NCI-H1105 treated with DMSO at 0.1 percent for 48 hours (cell line): ENCODE measurements around the gene PHF21B.
"Not testable (repeated sequence)": the region's sequence is repeated elsewhere in the genome, so short reads cannot be mapped to it uniquely, and the experiment has no call there.

ENCODE experiments used
- DNase-seq: peaks from one replicate; lab custom pipeline; 2025; lab: John Stamatoyannopoulos, UW

PHF21B gene

DNA sequence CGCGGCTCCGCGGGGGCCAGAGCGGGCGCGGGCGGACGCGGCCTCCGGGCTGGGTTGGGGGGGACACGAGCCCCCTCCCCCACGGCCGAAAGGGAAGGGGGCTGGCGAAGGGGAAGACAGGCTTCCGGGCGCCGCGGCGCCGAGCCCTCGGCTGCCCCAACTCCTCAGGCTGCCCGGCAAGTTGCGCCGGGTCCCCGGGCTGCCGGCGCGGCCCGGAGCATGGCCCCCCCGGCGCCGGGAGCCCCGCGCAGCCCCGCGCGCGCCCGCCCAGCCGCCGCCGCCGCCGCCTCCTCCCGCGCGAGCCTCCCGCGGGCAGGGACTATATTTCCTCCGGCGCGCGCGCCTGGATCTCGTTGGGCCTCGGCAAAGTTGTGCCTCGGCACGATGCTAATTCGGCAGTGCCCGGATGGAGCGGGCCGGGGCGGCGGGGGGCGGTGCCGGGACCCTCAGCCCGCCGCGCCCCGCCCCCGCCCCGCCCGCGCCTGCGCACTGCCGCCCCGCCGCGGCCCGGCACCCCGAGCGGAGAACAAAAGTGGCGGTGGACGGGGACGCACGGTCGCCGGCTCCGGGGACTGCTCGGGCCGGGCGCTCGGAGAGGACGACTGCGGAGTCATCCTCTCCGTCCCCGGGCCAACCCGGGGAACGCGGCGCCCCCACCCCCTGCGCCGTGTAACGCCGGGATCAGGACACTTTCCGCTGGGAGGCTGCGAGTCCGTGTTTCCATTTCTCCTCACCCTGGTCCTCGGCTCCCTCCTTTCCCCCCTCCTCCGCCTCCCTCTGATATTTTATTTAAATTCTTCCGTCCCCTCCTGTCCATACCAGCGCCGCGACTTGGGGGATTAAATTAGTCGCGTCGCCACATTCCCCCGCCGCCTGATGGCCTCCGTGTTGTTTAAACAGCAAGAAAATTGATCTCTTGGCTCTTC, at the start of gene PHF21B:
PHF21B (minus strand) TSS at position 400 of the 926 bp plus-strand sequence. CDS start 456 bp downstream, outside the sequence.
- peak; percentile 67 for DNase-seq

DNA sequence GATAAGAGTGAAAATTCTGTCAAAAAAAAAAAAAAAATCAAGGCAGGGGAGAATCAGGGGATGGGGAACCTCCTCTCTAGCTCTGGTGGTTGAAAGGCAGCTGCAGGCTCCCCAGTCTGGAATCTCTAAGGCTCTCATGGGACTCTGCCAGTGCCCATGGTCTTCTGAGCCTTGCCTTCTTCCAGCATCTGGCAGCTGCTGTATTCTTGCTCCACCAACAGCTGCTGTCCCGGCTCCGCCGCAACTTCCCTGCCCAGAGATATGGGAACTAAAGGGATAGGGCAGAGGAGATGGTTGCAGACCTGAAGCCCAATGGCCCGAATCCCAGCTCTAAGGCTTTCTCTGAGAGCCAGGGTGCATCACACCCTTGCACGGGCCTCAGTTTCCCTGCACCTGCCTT, 49.5 kb upstream of the PHF21B start:
- no peak for DNase-seq

DNA sequence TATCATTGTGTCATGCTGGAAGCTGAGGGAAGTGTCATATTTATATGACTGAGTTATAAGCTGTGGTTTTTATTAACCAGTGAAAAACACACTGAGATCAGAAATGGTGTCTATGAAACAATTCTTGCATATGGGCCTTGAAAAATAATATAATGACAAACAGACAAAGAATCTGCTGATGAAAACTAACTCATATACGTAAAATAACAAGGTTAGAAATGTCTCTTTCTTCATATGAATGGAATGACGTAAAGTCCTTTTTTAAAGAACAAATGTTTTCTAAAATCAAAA, 48.8 kb upstream of the PHF21B start:
- no peak for DNase-seq

DNA sequence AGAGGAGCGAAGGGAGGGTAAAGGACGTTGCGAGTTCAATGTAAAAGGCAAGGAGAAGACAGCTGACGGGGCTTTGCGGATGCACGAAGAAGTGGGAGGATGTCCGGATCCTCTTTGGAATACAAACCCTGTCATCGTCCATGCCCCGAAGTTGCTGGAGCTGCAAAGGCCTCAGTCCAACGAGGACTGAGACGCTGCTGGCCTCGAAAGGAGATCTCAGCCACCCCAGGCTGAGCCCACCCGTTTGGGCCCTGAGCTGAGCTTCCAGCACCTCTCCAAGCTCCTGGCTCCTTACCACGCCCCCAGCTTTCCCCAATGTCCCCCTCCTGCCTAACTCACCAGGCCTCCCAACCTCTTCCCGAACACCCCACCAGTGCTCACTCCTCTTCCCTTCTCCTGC, 46.1 kb upstream of the PHF21B start:
- no peak for DNase-seq

DNA sequence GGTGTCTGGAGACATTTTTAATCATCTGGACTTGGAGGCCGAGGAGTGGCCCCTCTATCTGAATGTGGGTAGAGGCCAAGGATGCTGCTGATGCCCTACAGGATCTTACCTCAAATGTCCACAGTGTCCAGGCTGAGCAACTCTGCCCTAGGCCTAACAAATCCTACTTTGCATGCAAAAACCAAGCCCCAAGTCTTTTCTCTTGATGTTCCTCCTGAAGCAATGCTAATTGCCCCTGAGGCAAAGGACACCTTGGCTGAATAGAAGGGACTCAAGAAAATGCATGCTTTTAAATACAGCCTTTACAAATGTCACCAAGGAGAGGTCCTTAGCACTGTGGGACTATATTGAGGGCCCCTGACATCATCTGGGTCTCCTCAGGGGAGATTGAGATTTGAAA, 43.8 kb upstream of the PHF21B start:
- no peak for DNase-seq

DNA sequence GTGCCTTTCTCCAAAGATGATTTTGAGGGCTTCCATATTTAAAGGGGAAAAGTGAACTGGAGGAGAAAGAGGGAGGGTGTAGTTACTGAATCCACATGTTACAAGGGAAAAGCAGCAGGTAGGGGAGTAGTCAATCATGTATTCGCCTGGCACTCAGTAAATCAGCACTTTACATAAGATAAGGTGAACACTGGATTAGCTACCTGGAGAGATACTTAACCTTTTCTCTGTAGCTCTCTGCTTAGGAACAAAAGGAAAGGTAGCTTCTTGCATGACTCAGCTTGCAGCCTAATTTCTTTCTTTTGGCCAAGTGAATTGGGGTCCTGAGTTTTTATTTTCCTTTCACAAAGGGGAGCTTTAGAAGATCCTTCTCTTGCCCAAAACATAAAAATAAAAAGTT, 43.3 kb upstream of the PHF21B start:
- DNase-seq: no peak

DNA sequence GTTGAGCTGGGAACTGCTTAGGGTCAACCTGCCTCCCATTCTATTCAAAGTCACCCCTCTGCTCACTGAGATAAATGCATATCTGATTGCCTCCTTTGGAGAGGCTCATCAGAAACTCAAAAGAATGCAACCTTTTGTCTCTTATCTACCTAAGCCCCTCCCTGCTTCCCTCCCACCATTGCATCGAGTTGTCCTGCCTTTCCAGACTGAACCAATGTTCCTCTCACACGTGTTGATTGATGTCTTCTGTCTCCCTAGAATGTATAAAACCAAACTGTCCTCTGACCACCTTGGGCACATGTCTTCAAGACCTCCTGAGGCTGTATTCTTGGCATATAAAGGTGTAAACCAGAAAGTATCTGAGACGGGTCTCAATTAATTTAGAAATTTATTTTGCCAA, 42.9 kb upstream of the PHF21B start:
- DNase-seq: not testable (repeated sequence)

DNA sequence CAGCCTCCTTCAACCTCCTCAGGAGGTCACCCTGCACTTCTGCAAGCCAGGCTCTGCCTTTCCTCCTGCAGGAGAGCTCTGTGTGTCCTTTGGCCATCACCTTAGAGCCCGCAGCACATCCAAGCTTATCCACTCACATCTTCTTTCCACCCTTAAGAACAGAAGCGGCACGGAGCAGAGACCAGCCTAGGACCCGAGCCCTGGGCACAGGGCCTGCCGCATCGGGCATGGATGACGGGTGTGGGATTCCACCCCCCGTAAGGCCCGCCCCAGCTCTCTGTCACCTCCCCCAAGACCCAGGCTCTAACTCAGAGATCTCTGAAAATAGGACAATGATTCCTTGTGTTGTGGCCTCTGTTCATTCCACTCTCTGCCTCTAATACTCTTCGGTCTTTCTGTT, 42.1 kb upstream of the PHF21B start:
- no peak for DNase-seq

DNA sequence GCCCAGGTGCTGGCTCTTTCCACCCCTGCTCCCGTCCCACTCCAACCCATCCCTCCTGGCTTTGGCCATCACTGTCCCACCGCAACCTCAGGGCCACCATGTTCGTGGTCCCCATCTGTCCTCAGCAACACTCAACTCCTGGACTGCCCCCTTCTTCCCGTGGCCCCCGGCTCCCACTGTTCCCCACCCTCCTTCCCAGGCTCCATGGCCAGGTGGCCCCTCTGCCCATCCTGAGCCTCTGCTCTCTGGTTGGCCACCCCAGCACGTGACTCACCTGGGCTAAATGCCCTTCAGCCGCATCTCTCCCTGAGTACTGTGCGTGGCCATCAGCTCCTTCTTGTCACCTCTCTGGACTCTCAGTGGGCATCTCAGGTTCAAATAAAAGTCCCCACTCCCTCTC, 41.6 kb upstream of the PHF21B start:
- no peak for DNase-seq

DNA sequence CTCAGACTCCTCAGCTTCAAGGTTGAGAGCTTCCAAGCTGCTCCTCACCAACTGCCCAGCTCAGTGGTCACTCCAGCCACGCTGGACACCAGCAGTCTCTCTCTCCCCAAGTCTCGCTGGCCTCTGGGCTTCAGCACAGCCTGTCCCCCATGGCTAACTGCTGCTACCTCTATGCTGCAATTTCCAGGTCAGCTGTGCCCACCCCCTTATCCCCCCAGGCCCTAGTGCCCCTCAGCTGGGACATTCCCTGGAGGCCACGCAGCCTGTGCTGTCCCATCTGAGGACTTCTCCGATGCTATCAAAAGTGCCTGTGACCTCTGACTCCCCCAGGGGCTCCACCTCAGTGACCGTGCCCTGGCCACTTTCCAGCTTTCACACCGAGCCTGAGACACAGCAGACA, 37.5 kb upstream of the PHF21B start:
- no peak for DNase-seq

DNA sequence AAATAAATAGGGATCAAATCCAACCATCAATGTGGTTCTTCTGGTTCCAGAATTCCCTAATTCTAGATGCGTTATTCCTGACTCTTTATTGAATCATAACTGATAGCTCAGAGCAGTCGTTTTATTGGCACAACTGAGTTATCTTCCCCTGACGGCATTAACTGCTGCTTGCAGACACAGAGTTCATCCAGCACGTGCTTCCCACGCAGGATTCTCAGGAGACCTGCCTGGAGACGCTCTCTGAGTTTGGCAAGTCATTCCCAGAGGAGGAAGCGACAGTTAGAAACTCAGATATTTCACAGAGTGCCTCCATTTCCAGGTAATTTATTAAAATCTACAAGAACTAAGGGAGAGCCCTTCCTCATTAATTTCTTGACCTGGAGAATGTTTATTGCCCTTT, 35.4 kb upstream of the PHF21B start:
- DNase-seq: no peak

DNA sequence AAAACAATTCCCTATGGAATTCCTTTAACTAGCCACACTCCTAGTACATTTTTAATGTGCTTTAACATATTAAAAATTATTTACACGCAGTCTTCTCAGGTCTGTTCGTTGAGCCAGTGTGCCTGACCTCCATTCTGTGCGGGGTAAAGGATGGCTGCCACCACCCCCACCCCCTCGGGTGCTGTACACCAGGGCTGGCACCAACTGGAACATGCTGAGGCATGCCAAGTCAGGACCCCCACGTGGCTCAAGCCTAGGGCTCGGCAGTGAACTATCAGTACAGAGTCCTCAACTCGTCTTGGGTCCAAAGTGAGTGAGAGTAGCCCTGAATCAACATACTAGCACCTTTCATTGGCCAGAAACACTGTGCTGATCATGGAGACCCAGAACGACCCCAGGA, 32.5 kb upstream of the PHF21B start:
- no peak for DNase-seq

DNA sequence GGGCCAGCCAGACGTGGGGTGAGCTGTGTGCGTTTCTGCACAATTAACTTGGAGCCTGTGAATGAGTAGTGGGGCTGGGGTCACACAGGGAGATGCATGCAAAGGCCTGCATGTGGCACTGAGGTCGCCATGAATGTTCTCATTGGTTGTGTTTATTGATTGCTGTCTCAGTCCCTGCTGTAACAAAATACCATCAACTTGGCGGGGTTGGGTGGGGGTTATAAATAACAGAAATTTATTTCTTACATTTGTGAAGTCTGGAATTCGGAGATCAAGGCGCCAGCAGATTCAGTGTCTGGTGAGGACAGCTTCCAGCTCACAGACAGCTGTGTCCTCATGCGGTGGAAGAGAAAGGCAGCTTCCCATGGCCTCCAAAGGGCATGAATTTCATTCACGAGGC, 29.3 kb upstream of the PHF21B start:
- DNase-seq: no peak

DNA sequence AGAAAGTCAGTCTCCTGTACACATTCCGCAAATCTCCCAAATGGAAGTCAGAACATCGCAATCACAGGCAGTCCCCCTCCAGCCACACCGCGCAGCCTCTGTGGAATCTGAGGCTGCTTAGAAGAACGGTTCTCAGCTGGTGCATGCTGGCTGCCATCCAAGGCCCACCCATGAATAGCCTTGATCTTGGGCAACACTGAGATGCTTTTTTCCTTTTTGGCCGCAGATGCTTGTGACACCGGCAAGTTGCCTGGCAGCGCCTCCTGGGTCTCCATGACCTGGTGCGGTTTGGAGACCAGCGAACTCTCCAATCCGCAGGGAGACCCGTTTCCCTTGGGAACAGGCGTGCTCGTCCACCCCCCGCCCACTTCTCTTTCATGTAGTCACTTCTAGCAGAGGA, 26.3 kb upstream of the PHF21B start:
- DNase-seq: peak; percentile 82

DNA sequence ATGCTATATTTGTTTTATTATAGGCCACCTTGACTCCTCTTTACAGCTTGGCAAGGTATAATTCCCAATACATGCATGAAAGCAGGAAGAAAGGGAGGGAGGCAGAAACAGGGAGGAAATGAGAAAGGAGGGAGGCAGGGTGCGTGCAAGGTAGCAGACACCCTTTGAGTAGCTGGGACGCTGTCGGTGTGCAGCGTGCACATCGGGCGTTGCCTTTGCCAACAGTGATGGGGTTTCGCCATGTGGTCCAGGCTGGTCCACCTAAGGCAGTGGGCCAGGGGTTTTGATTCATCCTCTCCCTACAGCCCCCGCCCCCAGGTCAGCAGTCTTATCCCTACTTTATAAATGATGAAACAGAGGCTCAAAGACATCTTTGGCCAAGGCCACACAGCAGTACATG, 25.0 kb upstream of the PHF21B start:
- no peak for DNase-seq

DNA sequence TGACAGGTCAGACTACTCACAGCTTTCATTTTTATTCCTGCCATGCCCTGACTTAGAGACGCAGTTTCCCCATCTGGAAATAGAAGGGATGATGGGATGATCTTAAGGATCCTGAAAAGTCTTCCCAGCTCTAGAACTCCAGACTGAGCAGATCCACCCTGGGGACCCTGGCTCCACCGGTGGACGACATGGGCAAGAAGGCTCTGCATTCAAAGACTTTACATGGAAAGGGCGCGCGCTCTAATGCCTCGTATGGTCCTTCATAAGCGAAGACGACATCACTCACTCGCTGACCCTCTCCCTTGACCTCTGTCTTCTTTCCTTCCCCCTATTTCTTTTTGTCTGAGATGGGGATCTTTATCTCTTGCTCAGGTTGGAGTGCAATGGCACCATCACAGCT, 24.4 kb upstream of the PHF21B start:
- no peak for DNase-seq

DNA sequence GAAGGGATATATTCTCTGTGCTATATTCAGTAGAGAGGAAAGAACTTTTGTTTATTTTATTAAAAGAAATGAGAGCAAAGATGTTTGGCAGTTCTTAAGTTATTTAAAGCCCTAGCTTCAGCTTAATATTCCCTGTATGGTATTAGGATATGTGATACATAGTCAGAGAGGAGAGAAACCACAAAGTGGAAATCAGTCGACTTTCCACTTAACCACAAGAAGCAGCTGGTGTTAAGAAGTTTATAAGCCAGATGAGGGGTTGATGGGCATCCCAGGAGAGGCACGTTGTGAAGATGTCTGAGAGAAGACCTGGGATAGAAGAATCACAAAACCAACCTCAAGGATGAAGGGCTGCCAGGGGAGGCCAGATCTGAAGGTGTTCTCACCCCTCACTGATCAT, 23.3 kb upstream of the PHF21B start:
- DNase-seq: no peak

DNA sequence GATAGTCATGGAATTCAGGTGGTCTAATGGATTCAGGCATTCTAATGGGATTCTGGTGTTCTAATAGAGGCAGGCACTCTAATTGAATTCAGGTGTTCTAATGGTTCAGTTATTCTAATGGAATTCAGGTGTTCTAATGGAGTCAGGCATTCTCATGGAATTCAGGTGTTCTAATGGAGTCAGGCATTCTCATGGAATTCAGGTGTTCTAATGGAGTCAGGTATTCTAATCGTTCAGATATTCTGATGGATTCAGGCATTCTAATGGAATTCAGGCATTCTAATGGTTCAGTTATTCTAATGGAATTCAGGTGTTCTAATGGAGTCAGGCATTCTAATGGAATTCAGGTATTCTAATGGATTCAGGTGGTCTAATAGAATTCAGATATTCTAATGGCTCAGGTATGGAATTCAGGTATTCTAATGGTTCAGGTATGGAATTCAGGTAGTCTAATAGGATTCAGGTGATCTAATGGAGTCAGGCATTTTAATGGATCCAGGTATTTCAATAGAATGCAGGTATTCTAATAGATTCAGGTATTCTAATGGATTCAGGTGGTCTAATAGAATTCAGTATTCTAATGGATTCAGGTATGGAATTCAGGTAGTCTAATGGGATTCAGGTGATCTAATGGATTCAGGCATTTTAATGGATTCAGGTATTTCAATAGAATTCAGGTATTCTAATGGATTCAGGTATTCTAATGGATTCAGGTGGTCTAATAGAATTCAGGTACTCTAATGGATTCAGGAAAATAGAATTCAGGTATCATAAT, 22.0 kb upstream of the PHF21B start:
- no peak for DNase-seq

DNA sequence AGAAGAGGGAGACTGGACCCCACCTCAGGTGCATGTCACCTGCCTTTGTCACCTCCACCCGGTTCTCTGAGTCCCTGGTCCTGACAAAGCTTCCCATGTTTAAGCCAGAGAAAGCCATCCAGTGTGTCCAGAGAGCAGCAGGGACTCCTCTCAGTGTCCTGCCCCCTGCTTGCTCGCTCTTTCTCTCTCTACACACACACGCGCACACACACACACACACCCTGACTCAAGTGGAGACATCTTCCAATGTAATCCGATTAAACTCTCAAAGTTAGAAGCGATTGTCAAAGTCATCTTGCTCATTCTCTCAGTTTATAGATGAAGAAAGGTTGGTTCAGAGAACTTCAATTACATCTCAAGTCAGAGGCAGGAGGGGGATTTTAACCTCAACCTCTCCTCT, 19.7 kb upstream of the PHF21B start:
- DNase-seq: no peak

DNA sequence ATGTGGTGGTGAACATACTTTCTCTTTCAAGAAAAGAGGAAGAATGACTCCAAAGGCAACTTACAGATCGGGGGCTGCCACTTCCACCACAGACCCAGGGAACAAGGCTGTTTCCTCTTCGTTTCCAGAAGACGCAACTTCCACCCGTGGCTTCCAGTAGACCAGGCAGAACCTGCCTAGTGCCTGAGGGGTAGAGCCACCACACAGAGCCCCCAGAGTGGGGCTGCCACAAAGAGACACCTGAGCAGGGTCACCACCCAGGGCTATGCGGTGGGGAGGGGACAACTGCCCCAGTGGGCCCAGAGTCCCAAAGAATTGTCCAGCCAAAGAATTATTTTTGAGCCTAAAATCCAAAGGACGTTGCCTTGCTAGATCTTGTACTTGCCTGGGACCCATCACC, 16.7 kb upstream of the PHF21B start:
- no peak for DNase-seq

DNA sequence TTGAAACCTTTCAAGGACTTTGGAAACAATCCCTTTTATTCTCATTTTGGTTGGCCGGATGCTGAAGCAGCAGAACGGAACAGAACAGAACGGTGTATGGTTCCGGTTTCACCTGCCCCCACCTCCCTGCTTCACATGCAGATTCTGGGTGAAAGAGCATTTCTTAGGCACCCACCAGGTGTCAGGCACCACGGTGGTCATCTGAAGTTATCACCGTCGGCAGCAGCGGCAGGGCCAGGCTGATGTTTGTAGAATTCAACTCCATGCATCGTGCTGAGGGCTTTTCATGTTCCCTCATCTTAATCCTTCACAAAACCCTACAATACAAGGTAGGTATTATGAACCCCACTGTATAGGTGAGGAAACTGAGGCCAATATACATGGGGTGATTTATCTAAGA, 13.6 kb upstream of the PHF21B start:
- DNase-seq: no peak

DNA sequence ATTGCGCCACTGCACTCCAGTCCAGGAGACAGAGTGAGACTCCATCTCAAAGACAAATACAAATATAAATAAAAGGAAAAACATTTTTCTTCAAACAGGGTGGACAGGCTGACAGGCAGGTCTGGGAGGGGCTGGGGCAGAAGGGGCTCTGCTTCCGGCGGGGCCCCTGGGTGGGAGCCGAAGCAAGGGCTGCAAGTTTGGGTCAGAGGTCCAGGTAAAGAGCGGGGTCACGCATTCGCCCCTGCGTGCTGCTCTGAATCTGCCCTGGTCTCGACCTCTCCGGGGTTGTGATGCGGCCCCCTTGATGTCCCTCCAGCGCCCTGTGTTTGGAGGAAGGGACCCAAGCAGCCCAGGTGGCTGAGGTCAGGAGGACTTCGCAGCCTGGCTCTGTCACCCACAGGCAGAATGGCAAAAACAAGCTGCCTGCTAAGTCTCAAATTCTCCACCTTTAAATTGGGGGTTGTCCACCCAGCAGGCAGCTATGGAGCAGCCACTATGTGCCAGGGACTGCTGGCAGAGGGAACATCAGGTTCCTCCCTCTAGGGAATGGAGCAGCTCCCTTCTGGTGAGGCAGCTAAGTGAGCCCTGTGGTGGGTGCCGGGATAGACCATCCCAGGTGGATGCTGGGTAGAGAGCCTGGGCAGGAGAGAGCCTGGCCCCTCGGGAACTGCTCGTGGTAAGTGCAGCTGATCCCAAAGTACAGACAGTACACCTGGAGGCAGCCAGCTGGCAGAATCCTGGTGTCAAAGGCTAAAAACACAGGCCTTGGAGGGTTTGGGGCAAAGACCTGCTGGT, 10.3 kb upstream of the PHF21B start:
- DNase-seq: no peak

DNA sequence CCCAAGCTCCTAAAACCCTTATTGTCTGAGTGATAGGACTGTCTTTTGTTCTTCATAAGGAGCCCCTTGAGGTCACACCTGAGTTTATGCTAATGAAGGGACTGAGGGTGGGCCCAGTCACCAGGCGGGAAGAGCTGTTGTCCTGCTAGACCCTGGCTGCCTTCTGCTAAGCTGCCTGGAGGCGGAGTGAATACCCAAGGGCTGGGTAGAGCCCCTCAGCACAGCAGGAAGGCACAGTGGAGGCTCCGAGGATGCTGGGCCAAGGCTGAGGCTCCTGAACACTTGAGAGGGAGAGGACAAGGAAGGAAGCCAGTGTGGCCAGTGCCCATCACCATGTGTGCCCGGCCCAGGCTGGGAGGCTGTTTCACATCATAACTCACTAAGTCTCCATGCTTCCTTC, 4.8 kb upstream of the PHF21B start:
- DNase-seq: no peak
